IMR-90 (cell line): ENCODE data around the gene RPL10A. TPM values are rescaled to one million over a fixed set of nuclear protein-coding genes. Genes with fewer than 3 reads are reported as not detected.

ENCODE experiments used
- ATAC-seq: fragments of 200-7000 bp; cut with Tn5 transposase; 2 replicates; pipeline ENCODE4 v1.9.1; 2020; ENCODE audit warnings: low read depth, mild to moderate bottlenecking, moderate library complexity
- BruUV-seq: library from RNA; stranded (reverse); fragments of 400-500 nt; replicated peaks from 2 replicates; lab custom pipeline; 2021; lab: Mats Ljungman, UMichigan
- CTCF ChIA-PET: fragments of 300-600 bp; formaldehyde crosslinking; extraction: SDS; loops from one replicate; lab custom pipeline; 2021; ENCODE audit warnings: antibody characterized with exemption; lab: Yijun Ruan, JAX
- POLR2A ChIA-PET: fragments of 300-600 bp; sonication (Branson Sonifier 250); formaldehyde crosslinking; loops from one replicate; lab custom pipeline; 2022; ENCODE audit warnings: antibody characterized with exemption; ENCODE audit not compliant: unreplicated experiment; lab: Charles Lee
- DNase-seq: peaks from one replicate; pipeline ENCODE4 v3.0.0; 2013
- H2AFZ ChIP-seq: replicated peaks from 2 replicates; pipeline ENCODE3; 2013; ENCODE audit warnings: low read length, mild to moderate bottlenecking; ENCODE audit not compliant: poor library complexity
- H2AK5ac ChIP-seq: 2 replicates; pipeline ENCODE4 v1.6.1; 2013; ENCODE audit warnings: low read depth, low read length, inconsistent platforms
- H2AK9ac ChIP-seq: replicated peaks from 2 replicates; pipeline ENCODE3; 2013; ENCODE audit warnings: mild to moderate bottlenecking, low read depth, low read length, moderate library complexity; ENCODE audit not compliant: poor library complexity
- H2BK120ac ChIP-seq: 2 replicates; pipeline ENCODE4 v1.6.1; 2013; ENCODE audit warnings: low read depth, low read length, inconsistent platforms
- H2BK15ac ChIP-seq: 3 replicates; pipeline ENCODE4 v1.6.1; 2013; ENCODE audit warnings: low read depth, low read length, inconsistent platforms
- H2BK20ac ChIP-seq: 2 replicates; pipeline ENCODE4 v1.6.1; 2013; ENCODE audit warnings: low read depth, mild to moderate bottlenecking, inconsistent platforms, low read length, moderate library complexity
- H2BK5ac ChIP-seq: 2 replicates; pipeline ENCODE4 v1.6.1; 2013; ENCODE audit warnings: mild to moderate bottlenecking, low read depth, low read length, inconsistent platforms; ENCODE audit not compliant: poor library complexity, severe bottlenecking
- H3K14ac ChIP-seq: replicated peaks from 2 replicates; pipeline ENCODE4 v1.6.1; 2013; ENCODE audit warnings: low read depth, low read length, inconsistent platforms
- H3K18ac ChIP-seq: 2 replicates; pipeline ENCODE4 v1.6.1; 2013; ENCODE audit warnings: low read depth, low read length, control low read depth
- H3K23ac ChIP-seq: 2 replicates; pipeline ENCODE4 v1.6.1; 2013; ENCODE audit warnings: low read depth, low read length, inconsistent platforms
- H3K27ac ChIP-seq: 2 replicates; pipeline ENCODE4 v1.5.1; 2013; ENCODE audit warnings: mild to moderate bottlenecking, control low read depth, low read length; ENCODE audit not compliant: insufficient read depth
- H3K27me3 ChIP-seq: 2 replicates; pipeline ENCODE4 v1.6.1; 2013; ENCODE audit warnings: low read length; ENCODE audit not compliant: control insufficient read depth, insufficient read depth
- H3K36me3 ChIP-seq: 2 replicates; pipeline ENCODE4 v1.6.1; 2013; ENCODE audit warnings: low read length, mixed read lengths; ENCODE audit not compliant: control insufficient read depth, insufficient read depth
- H3K4ac ChIP-seq: 2 replicates; pipeline ENCODE4 v1.6.1; 2013; ENCODE audit warnings: low read depth, low read length, inconsistent platforms
- H3K4me1 ChIP-seq: 2 replicates; pipeline ENCODE4 v1.6.1; 2013; ENCODE audit warnings: low read length, mixed read lengths; ENCODE audit not compliant: control insufficient read depth, insufficient read depth
- H3K4me2 ChIP-seq: 2 replicates; pipeline ENCODE4 v1.6.1; 2013; ENCODE audit warnings: low read depth, mild to moderate bottlenecking, control low read depth, low read length, moderate library complexity
- H3K4me3 ChIP-seq: 2 replicates; pipeline ENCODE4 v1.5.1; 2013; ENCODE audit warnings: low read depth, mild to moderate bottlenecking, control low read depth, low read length, moderate library complexity; ENCODE audit not compliant: insufficient read depth
- H3K56ac ChIP-seq: 2 replicates; pipeline ENCODE4 v1.6.1; 2013; ENCODE audit warnings: low read length, inconsistent platforms; ENCODE audit not compliant: insufficient read depth; ENCODE audit errors: extremely low read depth
- H3K79me1 ChIP-seq, 2 experiments: 2 replicates each; pipeline ENCODE4 v1.6.1; 2013; ENCODE audit warnings: low read length in 2 of 2, inconsistent platforms in 1 of 2, low read depth in 1 of 2
- H3K9ac ChIP-seq: 2 replicates; pipeline ENCODE4 v1.6.1; 2013; ENCODE audit warnings: low read depth, low read length, control low read depth
- H3K9me1 ChIP-seq: 2 replicates; pipeline ENCODE4 v1.6.1; 2013; ENCODE audit warnings: low read length, inconsistent platforms; ENCODE audit not compliant: insufficient read depth
- H3K9me3 ChIP-seq: 2 replicates; pipeline ENCODE4 v1.6.1; 2013; ENCODE audit warnings: low read length; ENCODE audit not compliant: control insufficient read depth, insufficient read depth
- H4K20me1 ChIP-seq: 2 replicates; pipeline ENCODE4 v1.6.1; 2013; ENCODE audit warnings: low read length, inconsistent platforms; ENCODE audit not compliant: insufficient read depth
- H4K5ac ChIP-seq: 2 replicates; pipeline ENCODE4 v1.6.1; 2013; ENCODE audit warnings: mild to moderate bottlenecking, low read depth, low read length, control low read depth
- H4K8ac ChIP-seq, 2 experiments: 2 replicates each; pipeline ENCODE4 v1.6.1; 2013; ENCODE audit warnings: low read depth in 2 of 2, low read length in 2 of 2, control low read depth in 1 of 2, inconsistent platforms in 1 of 2
- H4K91ac ChIP-seq: 2 replicates; pipeline ENCODE4 v1.6.1; 2013; ENCODE audit warnings: low read depth, low read length, inconsistent platforms; ENCODE audit not compliant: insufficient read depth
- CHD1 ChIP-seq: IDR thresholded peaks from 2 replicates; pipeline ENCODE4 v1.6.1; 2012; ENCODE audit warnings: low read depth, low read length, improper control_type of control experiment
- FOS ChIP-seq: fragments of 150-350 bp; IDR thresholded peaks from 2 replicates; pipeline ENCODE4 v1.6.1; 2016; ENCODE audit warnings: low read depth, low read length
- MAZ ChIP-seq: IDR thresholded peaks from 2 replicates; pipeline ENCODE4 v1.6.1; 2012; ENCODE audit warnings: low read depth, mild to moderate bottlenecking, low read length, improper control_type of control experiment, moderate library complexity, borderline replicate concordance
- MXI1 ChIP-seq: IDR thresholded peaks from 2 replicates; pipeline ENCODE4 v1.6.1; 2012; ENCODE audit warnings: low read depth, mild to moderate bottlenecking, low read length, moderate library complexity, borderline replicate concordance
- NFE2L2 ChIP-seq: fragments of 150-350 bp; IDR thresholded peaks from 2 replicates; pipeline ENCODE4 v1.6.1; 2016; ENCODE audit warnings: low read depth, mild to moderate bottlenecking, low read length
- RCOR1 ChIP-seq: IDR thresholded peaks from 2 replicates; pipeline ENCODE4 v1.6.1; 2012; ENCODE audit warnings: mild to moderate bottlenecking, low read length, improper control_type of control experiment; ENCODE audit not compliant: insufficient replicate concordance
- WGBS, 2 experiments: methylation state at CpG; one replicate each; pipeline versions ENCODE4 v1.1.5 to v1.1.7; 2013; ENCODE audit warnings: missing lambda C conversion rate in 2 of 2; ENCODE audit not compliant: insufficient read length in 1 of 2; ENCODE audit errors: extremely low coverage in 2 of 2; 5-methylcytosine and 5-hydroxymethylcytosine counted together
- dilution Hi-C: fragments of 300-500 bp; cut with HindIII; formaldehyde crosslinking; loops from one replicate; pipeline ENCODE4 v1.14.3; 2018; ENCODE audit warnings: low sequenced_read_pairs; ENCODE audit not compliant: unreplicated experiment
- in situ Hi-C: fragments of 300-500 bp; cut with MboI; formaldehyde crosslinking; loops from 3 replicates; pipeline ENCODE4 v1.14.3; 2019; ENCODE audit warnings: low sequenced_read_pairs, inconsistent platforms, mixed read lengths
- intact Hi-C: fragments of 100-400 bp; cut with micrococcal nuclease; formaldehyde crosslinking; loops from 2 replicates; pipeline ENCODE4 v1.10.0; 2022
- polyA plus RNA-seq, 3 experiments: library from polyadenylated mRNA; depleted of rRNA; stranded (reverse); fragments of >200 nt; gene quantifications; 2 replicates each; pipeline ENCODE4 v1.2.3, GENCODE V29; 2012; ENCODE audit warnings: low replicate concordance in 1 of 3
- total RNA-seq: library from RNA; depleted of rRNA; stranded (reverse); fragments of >200 nt; gene quantifications from 2 replicates; pipeline ENCODE4 v1.2.3, GENCODE V29; 2012
- TF ChIP-seq, protein P1 (sequence below): conservative IDR thresholded peaks from 2 replicates; pipeline ENCODE4 v1.5.1; 2012; ENCODE audit warnings: mild to moderate bottlenecking, low read depth, low read length, improper control_type of control experiment

The RPL10A gene
- total and polyA plus RNA-seq, 2 of the 4 experiments (the other 2 are of a cell fraction): 2,310 to 3,153 TPM

GRCh38 chr6:35510916-35511561, 42.8 kb downstream of the RPL10A start:
- intact Hi-C loops: no loop called here
- no peak overlapping the region for H3K4me2 ChIP-seq
- CTCF ChIA-PET: no interaction called here

More at GRCh38 chr6:35510916-35511561, 42.8 kb downstream of the RPL10A start:
- dilution Hi-C loops: no loop called here
- H3K9me3 ChIP-seq: peaks cover 5% of the 10 kb centered on the region; the same call in 1 of the 2 replicates
- WGBS, 2 experiments: no CpG with 5 or more reads among the region's 7 CpGs
- no peak overlapping the region for H3K4ac ChIP-seq
- in situ Hi-C loops: no loop called here
- H3K4me1 ChIP-seq: 0 out of 2 replicates have a peak, but pooled peaks cover 1% of the 10 kb centered on the region
- no peak overlapping the region for H3K9ac ChIP-seq
- H4K5ac ChIP-seq: no peak overlapping the region
- peaks cover 69% of the 10 kb centered on the region for H3K27me3 ChIP-seq
- H3K14ac ChIP-seq: no peak overlapping the region
- TF ChIP-seq MXI1 (no peak), NFE2L2 (no peak), CHD1 (no peak), FOS (no peak), RCOR1 (no peak), MAZ (no peak)
- TF ChIP-seq, protein P1, sequence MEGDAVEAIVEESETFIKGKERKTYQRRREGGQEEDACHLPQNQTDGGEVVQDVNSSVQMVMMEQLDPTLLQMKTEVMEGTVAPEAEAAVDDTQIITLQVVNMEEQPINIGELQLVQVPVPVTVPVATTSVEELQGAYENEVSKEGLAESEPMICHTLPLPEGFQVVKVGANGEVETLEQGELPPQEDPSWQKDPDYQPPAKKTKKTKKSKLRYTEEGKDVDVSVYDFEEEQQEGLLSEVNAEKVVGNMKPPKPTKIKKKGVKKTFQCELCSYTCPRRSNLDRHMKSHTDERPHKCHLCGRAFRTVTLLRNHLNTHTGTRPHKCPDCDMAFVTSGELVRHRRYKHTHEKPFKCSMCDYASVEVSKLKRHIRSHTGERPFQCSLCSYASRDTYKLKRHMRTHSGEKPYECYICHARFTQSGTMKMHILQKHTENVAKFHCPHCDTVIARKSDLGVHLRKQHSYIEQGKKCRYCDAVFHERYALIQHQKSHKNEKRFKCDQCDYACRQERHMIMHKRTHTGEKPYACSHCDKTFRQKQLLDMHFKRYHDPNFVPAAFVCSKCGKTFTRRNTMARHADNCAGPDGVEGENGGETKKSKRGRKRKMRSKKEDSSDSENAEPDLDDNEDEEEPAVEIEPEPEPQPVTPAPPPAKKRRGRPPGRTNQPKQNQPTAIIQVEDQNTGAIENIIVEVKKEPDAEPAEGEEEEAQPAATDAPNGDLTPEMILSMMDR: no peak
- H3K18ac ChIP-seq: no peak overlapping the region
- POLR2A ChIA-PET: no interaction called here
- H3K27ac ChIP-seq: no peak overlapping the region
- DNase-seq: no peak
- H3K79me1 ChIP-seq: no peaks in the 10 kb centered on the region
- no peak overlapping the region for H4K8ac ChIP-seq
- no peak overlapping the region for H3K56ac ChIP-seq
- no peak overlapping the region for H2BK120ac ChIP-seq
- no peaks in the 10 kb centered on the region for H4K20me1 ChIP-seq
- no peak overlapping the region for H2BK20ac ChIP-seq
- no TSS peak for BruUV-seq
- no peaks in the 10 kb centered on the region for H3K9me1 ChIP-seq
- no peak overlapping the region for H2AFZ ChIP-seq
- no peak for ATAC-seq
- no peak overlapping the region for H2AK5ac ChIP-seq
- H2BK15ac ChIP-seq: no peak overlapping the region
- no peak overlapping the region for H2AK9ac ChIP-seq
- H3K36me3 ChIP-seq: no peaks in the 10 kb centered on the region
- H3K4me3 ChIP-seq: no peak overlapping the region
- H4K91ac ChIP-seq: no peak overlapping the region
- H3K23ac ChIP-seq: no peak overlapping the region
- H2BK5ac ChIP-seq: no peak overlapping the region
